ENCODE measurements around the gene CACHD1. TPM values are rescaled to one million over a fixed set of nuclear protein-coding genes. Genes with fewer than 3 reads are reported as not detected.

Gene CACHD1
- polyA plus RNA-seq, 3 donors, result 3.5 to 9.1 (median 7.6) TPM

DNA sequence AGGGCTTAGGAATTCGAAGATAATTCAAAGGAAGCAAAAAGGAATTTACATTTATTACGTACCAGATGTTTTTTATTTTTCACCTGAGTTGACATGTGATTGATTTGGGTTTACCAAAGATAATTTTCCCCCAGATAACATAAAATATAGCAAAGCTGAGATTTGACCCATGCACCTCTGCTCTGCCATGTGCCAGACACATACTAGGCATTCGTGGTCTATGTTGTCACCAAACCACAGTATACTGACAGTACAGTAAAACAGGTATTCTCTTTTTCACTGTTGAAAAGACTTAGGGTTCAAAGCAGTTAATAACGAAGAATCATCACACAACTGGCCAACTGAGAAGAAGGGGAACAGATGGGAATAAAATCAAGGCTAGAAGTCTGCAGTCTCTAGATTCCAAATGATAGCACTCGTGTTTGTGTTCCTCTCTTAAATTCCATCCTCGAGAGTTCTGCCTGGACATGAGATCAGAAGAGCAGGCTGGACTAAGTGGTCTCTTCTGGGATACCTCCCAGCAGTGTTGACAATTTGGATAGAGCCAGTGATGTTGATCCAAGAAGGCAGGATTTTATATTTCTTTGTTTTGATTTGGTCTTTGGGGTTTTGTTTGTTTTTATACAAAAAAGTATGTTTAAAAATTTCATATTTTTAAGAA is 189.7 kb downstream of the CACHD1 start:
- H3K27ac ChIP-seq (ENCODE audit: low read depth, low read length), result no peak overlapping the region
- WGBS, 3 donors, result 74 to 87% (median 76%) methylated on average over 6 of the region's 6 CpGs

DNA sequence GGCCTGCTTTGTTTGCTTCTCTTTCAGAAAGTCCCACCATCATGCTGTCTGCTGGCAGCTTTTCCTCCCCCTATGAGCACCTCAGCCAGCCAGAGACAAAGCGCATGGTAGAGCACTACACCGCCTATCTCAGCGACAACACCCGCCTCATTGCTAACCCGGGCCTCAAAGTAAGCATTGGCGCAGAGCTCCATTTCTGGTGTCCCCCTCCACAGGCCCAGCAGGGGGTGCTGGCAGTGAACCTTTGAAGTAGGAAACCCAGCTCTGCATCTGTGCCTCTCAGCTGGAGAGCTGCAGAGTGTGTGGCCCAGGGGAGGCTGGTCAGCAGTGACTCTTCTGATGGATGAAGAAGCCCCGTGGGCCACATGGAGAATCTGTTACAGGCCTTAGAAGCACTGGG is 193.7 kb downstream of the CACHD1 start:
- H3K27ac ChIP-seq (ENCODE audit: low read depth, low read length), result no peak overlapping the region
- 84 to 88% (median 87%) methylated on average over 7 of the region's 7 CpGs for WGBS, 3 donors

DNA sequence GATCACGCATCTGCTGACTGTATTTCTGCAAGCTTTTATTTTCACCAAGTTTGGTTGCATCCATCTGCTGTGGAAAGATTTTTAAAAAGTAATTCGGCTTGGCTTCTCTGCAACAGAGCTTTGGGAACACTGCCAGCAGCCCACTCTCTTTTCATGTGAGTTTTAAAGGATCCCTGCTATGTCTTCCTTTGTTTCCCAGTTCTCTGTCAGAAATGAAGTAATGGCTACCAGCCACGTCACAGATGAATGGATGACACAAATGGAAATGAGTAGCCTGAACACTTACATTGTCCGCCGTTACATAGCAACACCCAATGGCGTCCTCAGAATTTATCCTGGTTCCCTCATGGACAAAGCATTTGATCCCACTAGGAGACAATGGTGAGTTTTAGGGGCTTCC is 194.4 kb downstream of the CACHD1 start:
- WGBS, 3 donors, result 84 to 90% (median 89%) methylated on average over 6 of the region's 6 CpGs
- no peak overlapping the region for H3K27ac ChIP-seq (ENCODE audit: low read depth, low read length)

DNA sequence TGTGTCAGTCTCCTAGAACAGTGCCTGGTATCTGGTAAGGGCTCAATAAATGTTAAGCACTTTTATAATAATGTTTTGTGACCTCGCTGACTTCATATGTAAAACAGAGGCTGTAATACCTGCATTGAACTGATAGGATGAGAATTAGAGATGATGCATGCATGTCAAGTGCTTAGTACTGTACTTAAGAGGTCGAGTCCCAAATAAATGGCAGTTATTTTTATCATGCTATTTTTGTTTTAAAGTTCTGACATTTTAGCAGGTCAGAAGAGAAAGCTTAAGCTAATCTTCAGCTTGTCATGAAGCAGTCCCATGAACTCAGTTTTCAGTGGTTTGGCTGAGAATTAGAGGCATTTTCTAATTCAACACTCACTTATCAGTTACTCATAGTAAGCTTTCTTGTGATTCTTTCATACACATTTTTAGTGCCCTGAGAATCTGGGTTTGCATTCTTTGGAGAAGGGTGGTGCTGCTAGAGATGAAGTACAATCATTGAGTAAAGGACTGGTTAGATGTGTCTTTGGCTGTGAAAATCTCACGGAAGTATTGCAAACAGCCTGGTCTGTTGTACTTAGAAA is 199.3 kb downstream of the CACHD1 start:
- WGBS, 3 donors, result 83 to 89% (median 89%) methylated on average over 3 of the region's 3 CpGs
- no peak overlapping the region for H3K27ac ChIP-seq (ENCODE audit: low read depth, low read length)

DNA sequence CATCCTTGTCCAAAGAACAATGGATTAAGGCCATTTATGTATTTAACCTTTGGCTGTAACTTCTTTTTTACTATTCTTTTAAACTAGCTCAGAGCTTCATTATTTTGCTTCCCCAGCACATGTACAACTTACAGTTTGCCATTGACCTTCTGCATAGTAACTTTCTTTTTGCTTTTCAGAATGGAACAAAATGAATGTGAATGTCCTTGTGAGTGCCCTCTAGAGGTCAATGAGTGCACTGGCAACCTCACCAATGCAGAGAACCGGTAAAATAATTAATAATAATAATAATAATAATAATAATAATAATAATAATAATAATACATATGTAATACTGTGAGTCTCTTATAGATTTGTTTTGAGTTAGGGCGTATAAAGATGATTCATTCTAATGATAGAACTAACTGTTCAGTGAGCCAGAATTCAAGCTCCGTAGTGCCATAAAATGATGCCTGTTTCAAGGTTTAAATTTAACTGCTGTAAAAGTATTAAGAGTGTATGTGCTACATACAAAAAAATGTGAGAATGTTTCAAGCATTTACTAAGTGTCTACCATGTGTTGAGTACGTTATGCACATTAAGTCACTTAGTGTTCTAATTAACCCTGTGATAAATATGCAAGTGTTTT is 205.9 kb downstream of the CACHD1 start:
- no peak overlapping the region for H3K27ac ChIP-seq (ENCODE audit: low read depth, low read length)
- 59 to 71% (median 68%) methylated on average over 4 of the region's 4 CpGs for WGBS, 3 donors

DNA sequence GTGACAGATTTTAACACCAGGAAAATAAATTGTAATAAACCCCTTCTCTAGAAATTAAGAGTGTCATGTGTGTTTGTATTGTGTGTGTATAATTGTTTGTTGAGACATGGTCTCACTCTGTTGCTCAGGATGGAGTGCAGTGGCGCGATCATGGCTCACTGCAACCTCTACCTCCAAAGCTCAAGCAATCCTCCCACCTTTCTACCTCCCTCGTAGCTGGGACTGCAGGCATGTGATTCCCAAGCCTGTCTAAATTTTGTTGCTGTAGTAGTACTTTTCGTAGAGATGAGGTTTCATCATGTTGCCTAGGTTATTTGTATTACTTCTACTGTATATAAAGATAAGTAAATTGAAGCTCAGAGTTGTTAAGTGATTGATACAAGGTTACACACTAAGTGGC is 206.5 kb downstream of the CACHD1 start:
- 90 to 95% (median 93%) methylated on average over 4 of the region's 4 CpGs for WGBS, 3 donors

DNA sequence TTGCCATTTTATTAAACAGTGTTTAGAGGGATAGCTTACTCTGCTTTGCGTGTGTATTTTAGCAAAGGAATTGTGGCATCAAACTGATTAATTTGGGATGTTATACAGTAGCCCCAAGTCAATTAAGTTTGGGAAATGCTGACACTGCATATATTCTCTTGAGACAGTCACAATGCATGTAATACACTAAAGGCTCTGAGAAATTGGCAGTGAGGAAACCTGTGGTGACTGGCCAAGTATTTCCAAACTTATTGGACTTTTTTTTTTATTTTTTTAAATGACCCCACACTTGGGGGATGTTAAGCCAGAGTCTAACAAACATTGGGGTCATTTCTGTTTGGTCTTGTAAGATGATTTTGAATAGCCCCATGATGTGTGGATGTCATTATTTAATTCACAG is 207.6 kb downstream of the CACHD1 start:
- 83 to 93% (median 87%) methylated on average over 1 of the region's 1 CpG for WGBS, 3 donors
- H3K27ac ChIP-seq (ENCODE audit: low read depth, low read length), result no peak overlapping the region

More for the DNA sequence above, 206.5 kb downstream of the CACHD1 start:
- no peak overlapping the region for H3K27ac ChIP-seq (ENCODE audit: low read depth, low read length)

DNA sequence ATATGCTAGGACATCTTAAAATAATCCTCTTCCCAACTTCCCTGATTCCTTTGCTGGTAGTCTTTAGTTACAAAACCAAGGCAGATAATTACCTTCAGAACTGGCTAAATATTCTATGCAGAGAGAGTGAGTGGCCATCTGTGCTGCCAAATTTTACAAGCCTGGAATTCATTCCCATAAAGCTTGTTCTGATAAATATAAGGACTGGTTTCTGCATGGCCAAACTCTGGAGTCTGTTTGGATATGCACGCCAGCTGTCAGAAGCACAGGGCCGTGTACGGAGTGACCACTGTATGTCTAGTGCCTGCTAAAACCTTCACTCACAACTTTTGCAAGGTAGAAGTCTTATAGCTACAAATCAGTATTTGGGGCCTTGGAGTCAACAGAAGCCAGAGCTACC is 208.4 kb downstream of the CACHD1 start:
- no peak overlapping the region for H3K27ac ChIP-seq (ENCODE audit: low read depth, low read length)
- 91 to 93% (median 92%) methylated on average over 3 of the region's 3 CpGs for WGBS, 3 donors

DNA sequence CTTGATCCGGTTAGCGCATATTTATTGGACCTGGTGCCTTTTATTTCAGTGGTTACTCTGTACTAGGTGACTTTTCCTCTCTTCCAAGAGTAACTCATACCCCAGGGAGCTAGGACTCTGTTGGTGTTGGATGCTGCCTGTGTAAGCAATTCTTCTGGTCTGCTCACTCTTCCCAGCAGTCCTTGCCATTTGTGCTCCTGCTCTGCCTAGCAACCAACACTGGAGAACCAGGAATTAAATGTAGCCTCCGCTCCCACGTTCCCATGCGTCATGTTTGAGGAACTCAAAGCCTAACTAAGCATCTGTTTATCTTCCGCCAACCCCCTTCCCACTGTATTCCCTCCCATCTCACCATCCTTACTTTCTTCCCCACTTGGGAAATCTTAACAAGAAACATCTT is 209.2 kb downstream of the CACHD1 start:
- 96 to 98% (median 96%) methylated on average over 6 of the region's 6 CpGs for WGBS, 3 donors
- no peak overlapping the region for H3K27ac ChIP-seq (ENCODE audit: low read depth, low read length)

DNA sequence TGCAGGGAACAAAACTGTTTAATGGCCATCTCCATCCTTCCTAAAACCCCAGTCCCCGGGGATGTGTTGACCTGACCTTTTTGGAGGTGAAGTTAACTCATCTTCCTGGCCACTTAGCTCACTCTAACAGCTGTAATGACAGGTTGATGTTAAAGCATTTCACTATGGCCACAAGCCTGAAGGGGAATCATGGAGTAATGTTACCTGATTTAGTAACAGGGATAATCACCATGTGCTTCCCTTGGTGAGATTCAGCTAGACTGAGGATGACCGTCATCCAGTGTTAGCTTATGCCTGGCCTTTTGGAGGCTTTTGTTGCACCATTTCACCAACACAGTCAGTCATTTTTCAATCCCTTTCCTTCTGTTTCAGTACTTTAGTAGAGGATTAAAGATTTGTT is 210.7 kb downstream of the CACHD1 start:
- H3K27ac ChIP-seq (ENCODE audit: low read depth, low read length), result no peak overlapping the region
- WGBS, 3 donors, result 77 to 97% (median 82%) methylated on average over 2 of the region's 2 CpGs

DNA sequence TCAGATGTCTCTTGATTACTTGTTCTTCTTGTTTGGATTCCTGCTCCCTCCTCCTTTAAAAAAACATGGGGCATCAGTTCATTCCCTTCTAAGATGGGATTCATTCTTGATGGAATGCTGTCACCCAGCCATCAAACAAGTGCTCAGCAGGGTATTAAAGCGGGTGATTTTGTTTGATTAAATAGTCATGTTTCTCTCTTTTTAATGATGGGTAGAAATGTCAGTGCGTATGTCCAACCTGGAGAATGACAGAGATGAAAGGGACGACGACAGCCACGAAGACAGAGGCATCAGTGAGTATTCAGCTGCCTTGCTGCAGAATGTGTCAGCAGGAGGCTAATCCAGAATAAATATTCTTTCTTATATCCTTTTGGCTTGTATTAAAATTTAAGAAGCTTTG is 211.1 kb downstream of the CACHD1 start:
- WGBS, 3 donors, result 96 to 98% (median 97%) methylated on average over 5 of the region's 5 CpGs
- H3K27ac ChIP-seq (ENCODE audit: low read depth, low read length), result no peak overlapping the region

DNA sequence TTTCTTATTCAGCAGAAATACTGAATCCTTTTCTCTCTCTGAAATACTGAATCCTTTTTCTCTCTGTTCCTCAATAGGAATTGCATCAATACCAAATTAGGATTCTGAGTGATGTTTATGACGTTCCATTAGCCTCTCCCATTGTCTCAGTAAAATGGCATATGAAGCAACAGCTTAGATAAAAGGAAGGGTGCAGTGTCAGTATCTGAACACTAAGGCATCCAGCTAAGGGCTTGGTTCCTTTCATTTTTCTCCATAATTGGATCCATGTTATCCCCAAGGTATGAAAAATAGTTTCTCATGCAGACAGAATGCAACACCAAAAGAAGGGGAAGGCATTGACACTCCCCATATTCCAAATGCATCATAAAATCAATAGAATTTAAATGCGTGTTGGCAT is 213.5 kb downstream of the CACHD1 start:
- WGBS, 3 donors, result 82 to 88% (median 85%) methylated on average over 2 of the region's 2 CpGs
- no peak overlapping the region for H3K27ac ChIP-seq (ENCODE audit: low read depth, low read length)

DNA sequence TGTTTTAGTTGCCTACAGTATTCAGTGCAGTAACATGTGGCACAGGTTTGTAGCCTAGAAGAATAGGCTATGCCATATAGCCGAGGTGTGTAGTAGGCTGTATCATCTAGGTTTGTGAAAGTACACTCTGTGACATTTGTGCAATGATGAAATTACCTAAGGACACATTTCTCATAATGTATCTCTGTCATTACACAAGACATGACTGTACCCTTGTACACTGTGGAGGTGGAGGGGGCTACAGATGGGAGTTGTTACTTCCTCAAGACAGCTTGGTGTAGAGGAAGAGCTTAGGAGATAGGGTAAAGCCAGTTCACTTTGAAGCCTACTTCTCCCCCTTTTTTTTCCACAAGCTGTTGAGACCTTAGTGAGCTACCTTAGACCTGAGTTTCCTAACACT is 215.3 kb downstream of the CACHD1 start:
- WGBS, 3 donors, result 70 to 89% (median 70%) methylated on average over 1 of the region's 1 CpG
- no peak overlapping the region for H3K27ac ChIP-seq (ENCODE audit: low read depth, low read length)

DNA sequence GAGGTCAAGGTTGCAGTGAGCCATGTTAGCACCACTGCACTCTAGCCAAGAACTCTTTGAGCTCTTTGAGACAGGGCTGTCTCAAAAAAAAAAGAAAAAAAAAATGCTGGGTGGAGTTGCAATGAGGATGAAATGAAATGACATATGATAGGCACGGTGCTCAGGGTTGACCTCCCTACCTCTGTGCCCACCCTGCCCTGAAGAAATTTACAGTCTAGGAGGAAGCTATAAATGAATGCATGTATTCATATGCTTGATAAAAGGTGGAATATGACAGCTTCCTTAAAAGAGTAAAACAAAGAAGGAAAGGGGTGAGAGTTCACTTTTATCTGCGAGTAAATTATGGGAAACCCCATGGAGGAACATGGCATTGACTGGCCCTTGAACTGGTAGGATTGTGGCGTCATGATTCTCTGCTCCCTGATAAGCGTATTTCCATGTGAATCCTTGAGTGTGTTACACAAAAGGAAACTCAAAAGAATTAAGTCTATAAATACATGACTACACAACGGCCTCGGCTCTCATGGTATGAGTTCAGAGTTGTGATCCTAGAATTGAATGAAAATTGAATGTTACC is 215.9 kb downstream of the CACHD1 start:
- 83 to 88% (median 87%) methylated on average over 6 of the region's 6 CpGs for WGBS, 3 donors
- H3K27ac ChIP-seq (ENCODE audit: low read depth, low read length), result no peak overlapping the region

DNA sequence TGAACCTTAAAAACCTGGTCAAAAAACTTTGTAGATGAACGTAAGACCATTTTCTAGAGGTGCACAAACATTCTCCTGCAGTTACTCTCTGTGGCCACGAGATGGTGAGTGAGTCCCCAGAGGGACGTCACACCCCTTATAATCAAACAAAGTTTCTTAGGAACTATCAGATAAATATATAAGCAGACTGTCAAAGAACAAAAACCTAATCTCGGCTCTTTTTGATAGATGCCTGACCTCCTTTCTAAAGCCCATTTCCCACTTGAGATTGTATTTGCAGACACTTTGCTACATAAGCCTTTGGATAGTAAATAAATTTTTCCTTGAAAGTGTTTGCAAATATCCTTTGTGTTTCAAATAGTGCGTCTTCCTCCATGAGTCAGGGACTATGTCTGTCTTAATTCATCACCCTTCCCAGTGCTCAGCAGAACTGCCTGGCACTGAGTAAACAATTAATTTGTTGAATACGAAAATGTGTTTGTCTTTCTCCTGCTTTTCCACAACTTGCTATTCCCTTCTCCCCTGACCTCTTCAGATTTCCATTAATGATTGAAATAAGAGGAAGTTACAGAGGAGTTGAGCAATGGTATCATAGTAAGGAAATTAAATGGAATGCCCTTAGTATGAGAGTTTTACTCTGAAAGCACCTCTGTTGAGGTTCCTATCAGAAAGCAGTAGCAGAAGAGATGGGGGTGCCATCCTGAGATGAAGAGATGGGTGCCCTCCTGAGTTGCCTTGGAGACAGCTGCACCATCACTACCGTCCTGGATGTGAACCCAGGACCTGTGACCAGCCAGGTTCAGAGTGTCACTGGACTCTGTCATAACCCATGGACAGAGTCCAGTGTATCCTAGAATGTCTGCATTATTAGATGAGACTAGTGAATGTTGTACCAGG is 217.1 kb downstream of the CACHD1 start:
- no peak overlapping the region for H3K27ac ChIP-seq (ENCODE audit: low read depth, low read length)
- 21 to 39% (median 32%) methylated on average over 7 of the region's 7 CpGs for WGBS, 3 donors

DNA sequence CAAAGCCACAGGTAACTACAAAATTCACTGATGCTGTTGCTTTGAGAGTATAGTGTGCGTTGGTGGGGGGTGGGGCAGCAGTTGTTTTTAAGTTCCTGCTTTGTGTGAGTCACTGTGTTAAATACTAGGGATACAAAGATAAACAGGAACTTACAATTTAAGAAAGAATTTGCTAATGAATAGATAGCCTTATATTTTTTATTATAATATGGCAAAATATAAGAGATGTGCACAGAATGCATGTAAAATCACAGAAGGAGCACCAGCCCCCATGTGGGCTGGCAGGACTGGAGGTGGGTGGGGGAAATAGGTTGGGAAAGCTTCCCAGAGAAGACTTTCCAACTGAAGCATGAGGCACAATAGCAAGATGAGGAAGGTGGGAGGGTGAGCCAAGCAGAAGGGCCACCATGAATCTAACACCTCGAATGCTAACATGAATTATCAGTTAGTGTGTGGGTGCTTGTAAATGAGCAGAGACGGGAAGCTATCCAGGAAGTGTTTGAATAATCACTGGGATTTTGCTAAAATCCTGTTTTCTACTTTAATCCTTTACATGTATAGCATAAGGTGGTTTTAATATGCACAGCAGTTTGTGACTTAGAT is 217.9 kb downstream of the CACHD1 start:
- 49 to 69% (median 53%) methylated on average over 3 of the region's 3 CpGs for WGBS, 3 donors

DNA sequence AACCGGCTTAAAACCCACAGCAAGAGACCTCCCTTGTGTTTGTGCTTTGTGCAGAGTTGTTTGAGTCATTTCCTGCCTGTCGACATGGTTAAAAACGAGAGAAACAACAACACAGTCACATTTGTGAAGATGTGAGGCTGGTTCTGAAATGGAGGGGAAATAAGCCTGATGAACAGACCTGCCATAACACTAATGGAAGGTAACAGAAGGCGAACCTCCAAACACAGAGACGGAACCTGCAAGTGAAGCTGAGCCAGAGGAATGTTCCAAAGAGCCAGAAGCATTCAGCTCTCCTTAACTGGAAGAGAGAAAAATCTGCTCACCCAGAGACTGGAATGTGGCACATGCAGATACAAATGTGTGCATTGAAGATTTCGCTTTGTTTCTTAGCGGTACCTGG is 221.7 kb downstream of the CACHD1 start:
- H3K27ac ChIP-seq (ENCODE audit: low read depth, low read length), result no peak overlapping the region
- whole genome bisulfite sequencing, 3 donors, result 63 to 84% (median 67%) methylated on average over 7 of the region's 7 CpGs

More for the DNA sequence above, 217.9 kb downstream of the CACHD1 start:
- H3K27ac ChIP-seq (ENCODE audit: low read depth, low read length), result no peak overlapping the region

DNA sequence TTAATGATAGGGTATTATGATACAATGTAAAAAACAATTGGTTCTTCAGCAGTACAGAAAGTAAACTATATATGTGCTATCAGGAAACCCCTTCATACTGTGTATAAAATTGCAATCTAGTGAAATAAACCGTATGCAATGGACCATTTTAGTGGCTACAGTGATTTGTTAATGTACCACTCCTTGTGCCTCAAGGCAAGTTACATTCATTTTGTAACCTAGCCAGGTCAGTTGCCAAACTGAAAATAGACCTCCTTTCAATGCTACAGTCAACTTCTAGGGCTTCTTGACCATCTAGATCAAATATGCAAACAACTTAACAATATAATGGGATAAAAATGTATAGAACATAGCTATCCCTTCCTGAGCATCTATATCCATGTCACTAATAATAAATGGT is 223.0 kb downstream of the CACHD1 start:
- no peak overlapping the region for H3K27ac ChIP-seq (ENCODE audit: low read depth, low read length)
- 0 to 37% (median 0%) methylated on average over 1 of the region's 1 CpG for WGBS, 3 donors

Measured in adipose tissue (tissue), 3 donors.